DMS114 treated with DMSO at 0.1 percent for 48 hours (cell line): ENCODE measurements around the gene BRD4.

ENCODE experiments used
- DNase-seq: peaks from one replicate; lab custom pipeline; 2025; ENCODE audit not compliant: unreplicated experiment; lab: John Stamatoyannopoulos, UW

The BRD4 gene

GRCh38 chr19:15197275-15197941, 134.9 kb downstream of the BRD4 start:
- DNase-seq: no peak

- DNase-seq: no peak
Measured at GRCh38 chr19:15196360-15197005, 135.9 kb downstream of the BRD4 start.

- DNase-seq: no peak
Measured at GRCh38 chr19:15195371-15196334, 136.7 kb downstream of the BRD4 start.

GRCh38 chr19:15194938-15195337, 137.4 kb downstream of the BRD4 start:
- DNase-seq: no peak

GRCh38 chr19:15191982-15192381, 140.4 kb downstream of the BRD4 start:
- DNase-seq: no peak

- no peak for DNase-seq
Measured at GRCh38 chr19:15191514-15191913, 140.8 kb downstream of the BRD4 start.

GRCh38 chr19:15188851-15189250, 143.5 kb downstream of the BRD4 start:
- DNase-seq: no peak

GRCh38 chr19:15187026-15188007, 145.0 kb downstream of the BRD4 start:
- DNase-seq: no peak
